Activated naive CD4-positive, alpha-beta T cell (primary cell): ENCODE data around the gene DLG5.
"Not testable (repeated sequence)": the region's sequence is repeated elsewhere in the genome, so short reads cannot be mapped to it uniquely, and the experiment has no call there.

Experiments
- DNase-seq, 4 experiments: peaks; one replicate each; lab custom pipeline; 2025; lab: John Stamatoyannopoulos, UW

The DLG5 gene

GRCh38 chr10:77794256-77795142 lies 132.1 kb downstream of the DLG5 start:
- DNase-seq: no peak

- DNase-seq: no peak
Measured at GRCh38 chr10:77793831-77794230, 132.7 kb downstream of the DLG5 start.

GRCh38 chr10:77792155-77792554 lies 134.4 kb downstream of the DLG5 start:
- no peak for DNase-seq

GRCh38 chr10:77791506-77791905 lies 135.0 kb downstream of the DLG5 start:
- no peak for DNase-seq

GRCh38 chr10:77789861-77790260 lies 136.7 kb downstream of the DLG5 start:
- no peak for DNase-seq

- DNase-seq: no peak
Measured at GRCh38 chr10:77789016-77789415, 137.5 kb downstream of the DLG5 start.

GRCh38 chr10:77788496-77789010 lies 138.0 kb downstream of the DLG5 start:
- no peak for DNase-seq

GRCh38 chr10:77787440-77787839 lies 139.1 kb downstream of the DLG5 start:
- DNase-seq: no peak

- DNase-seq: no peak
Measured at GRCh38 chr10:77784856-77785255, 141.7 kb downstream of the DLG5 start.

GRCh38 chr10:77782328-77783061 lies 144.1 kb downstream of the DLG5 start:
- no peak for DNase-seq

GRCh38 chr10:77781451-77782327 lies 144.9 kb downstream of the DLG5 start:
- DNase-seq: no peak

- DNase-seq: no peak
Measured at GRCh38 chr10:77780180-77780579, 146.4 kb downstream of the DLG5 start.

- no peak for DNase-seq
Measured at GRCh38 chr10:77776487-77776886, 150.1 kb downstream of the DLG5 start.

- DNase-seq: no peak
Measured at GRCh38 chr10:77774940-77775391, 151.6 kb downstream of the DLG5 start.

GRCh38 chr10:77773631-77774426 lies 152.7 kb downstream of the DLG5 start:
- DNase-seq: no peak

GRCh38 chr10:77772852-77773600 lies 153.5 kb downstream of the DLG5 start:
- not testable (repeated sequence) for DNase-seq

- DNase-seq: no peak
Measured at GRCh38 chr10:77771851-77772250, 154.7 kb downstream of the DLG5 start.

GRCh38 chr10:77771450-77771849 lies 155.1 kb downstream of the DLG5 start:
- no peak for DNase-seq

- DNase-seq: no peak
Measured at GRCh38 chr10:77770868-77771175, 155.7 kb downstream of the DLG5 start.

- DNase-seq: no peak
Measured at GRCh38 chr10:77770081-77770867, 156.3 kb downstream of the DLG5 start.
